ENCODE results near the gene EMC6.

The EMC6 gene

GRCh38 chr17:3715296-3715695 is 46.7 kb downstream of the EMC6 start:
- no peak for DNase-seq

- no peak for DNase-seq
Measured at GRCh38 chr17:3718201-3718600, 49.6 kb downstream of the EMC6 start.

- DNase-seq, result no peak
Measured at GRCh38 chr17:3719265-3719664, 50.7 kb downstream of the EMC6 start.

Measured in NCI-H187 (cell line).